Measurements from ENCODE around the gene TMPRSS6. TPM values are rescaled to one million over a fixed set of nuclear protein-coding genes. Genes with fewer than 3 reads are reported as not detected.

Gene TMPRSS6
- polyA plus RNA-seq, 3 donors, result not detected

DNA sequence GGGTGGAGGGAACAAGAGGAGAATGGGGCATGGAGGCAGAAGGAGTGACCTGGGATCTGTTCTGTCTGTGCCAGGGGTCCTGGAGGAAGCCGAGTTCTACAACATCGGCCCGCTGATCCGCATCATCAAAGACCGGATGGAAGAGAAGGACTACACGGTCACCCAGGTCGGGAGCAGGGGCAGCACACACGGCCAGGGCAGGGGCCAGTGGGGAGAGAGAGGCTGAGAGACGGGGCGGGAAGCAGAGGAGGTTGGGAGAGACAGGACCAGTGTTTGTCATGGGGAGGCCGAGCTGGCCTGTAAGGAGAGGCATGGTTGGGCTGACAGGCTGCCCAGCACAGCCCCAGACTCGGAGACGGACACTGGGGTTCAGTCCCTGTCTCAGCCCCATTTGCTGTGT is 53.3 kb downstream of the TMPRSS6 start:
- H3K4me1 ChIP-seq (ENCODE audit: control insufficient read depth in 1 of 2, insufficient read depth in 2 of 2, low read length in 2 of 2), result peaks cover 12 to 26% of the 10 kb centered on the region in 2 donors
- H4K20me1 ChIP-seq (ENCODE audit: insufficient read depth, low read length), result peaks cover 4% of the 10 kb centered on the region
- DNase-seq, result no peak
- Mint-ChIP-seq H3K9me3 (no peaks in the 10 kb centered on the region), H3K27me3 (ENCODE audit: low read depth in 3 of 3) (peaks cover 2 to 13% (median 2%) of the 10 kb centered on the region in 3 donors), H3K27ac (no peak overlapping the region), H3K4me3 (no peak overlapping the region), H3K4me1 (peaks cover 21% of the 10 kb centered on the region), H3K36me3 (peaks cover 47 to 54% of the 10 kb centered on the region in 2 donors)
- TF ChIP-seq CTCF (IDR thresholded peaks at IDR 0.05), result no peak
- no peak overlapping the region for H3K9ac ChIP-seq (ENCODE audit: insufficient read depth, low read length, poor library complexity, severe bottlenecking)
- no peak overlapping the region for H3K27ac ChIP-seq (ENCODE audit: low read depth in 1 of 2, low read length in 2 of 2)
- 99% methylated on average over 11 of the region's 13 CpGs for WGBS (ENCODE audit: insufficient coverage)
- H3K27me3 ChIP-seq (ENCODE audit: control insufficient read depth in 2 of 2, insufficient read depth in 2 of 2, low read length in 2 of 2), result no peaks in the 10 kb centered on the region
- intact Hi-C loops (cut with micrococcal nuclease), result no loop called here
- H3K4me2 ChIP-seq (replicated peaks; ENCODE audit: extremely low read depth, low read length, poor library complexity, severe bottlenecking), result no peak overlapping the region
- no peak overlapping the region for H2AFZ ChIP-seq (ENCODE audit: insufficient read depth, low read depth, low read length, poor library complexity, severe bottlenecking)
- no peak overlapping the region for H3K4me3 ChIP-seq (replicated peaks in 1 of 3; ENCODE audit: low read depth in 2 of 3, low read length in 3 of 3)
- no peaks in the 10 kb centered on the region for H3K9me3 ChIP-seq (replicated peaks in 1 of 2; ENCODE audit: control insufficient read depth in 1 of 2, insufficient read depth in 1 of 2, low read length in 2 of 2)
- peaks cover 24 to 62% of the 10 kb centered on the region in 2 donors for H3K36me3 ChIP-seq (replicated peaks in 1 of 2; ENCODE audit: control insufficient read depth in 1 of 2, insufficient read depth in 2 of 2, low read length in 2 of 2)
- H3K79me2 ChIP-seq (ENCODE audit: insufficient read depth, low read length), result no peaks in the 10 kb centered on the region

GRCh38 chr22:37054600-37055365 is 54.7 kb downstream of the TMPRSS6 start:
- DNase-seq, result no peak
- H3K27me3 Mint-ChIP-seq (ENCODE audit: low read depth in 3 of 3), result peaks cover 1 to 13% (median 2%) of the 10 kb centered on the region in 3 donors
- Histone ChIP-seq H3K4me2 (replicated peaks; ENCODE audit: extremely low read depth, low read length, poor library complexity, severe bottlenecking) (no peak overlapping the region), H3K27ac (ENCODE audit: low read depth in 1 of 2, low read length in 2 of 2) (no peak overlapping the region), H3K79me2 (ENCODE audit: insufficient read depth, low read length) (no peaks in the 10 kb centered on the region), H2AFZ (ENCODE audit: insufficient read depth, low read depth, low read length, poor library complexity, severe bottlenecking) (no peak overlapping the region), H3K36me3 (replicated peaks in 1 of 2; ENCODE audit: control insufficient read depth in 1 of 2, insufficient read depth in 2 of 2, low read length in 2 of 2) (peaks cover 20 to 54% of the 10 kb centered on the region in 2 donors), H3K9ac (ENCODE audit: insufficient read depth, low read length, poor library complexity, severe bottlenecking) (no peak overlapping the region), H4K20me1 (ENCODE audit: insufficient read depth, low read length) (peaks cover 4% of the 10 kb centered on the region), H3K4me3 (replicated peaks in 1 of 3; ENCODE audit: low read depth in 2 of 3, low read length in 3 of 3) (no peak overlapping the region), H3K27me3 (ENCODE audit: control insufficient read depth in 2 of 2, insufficient read depth in 2 of 2, low read length in 2 of 2) (no peaks in the 10 kb centered on the region), H3K4me1 (ENCODE audit: control insufficient read depth in 1 of 2, insufficient read depth in 2 of 2, low read length in 2 of 2) (peaks cover 27 to 41% of the 10 kb centered on the region in 2 donors), H3K9me3 (replicated peaks in 1 of 2; ENCODE audit: control insufficient read depth in 1 of 2, insufficient read depth in 1 of 2, low read length in 2 of 2) (no peaks in the 10 kb centered on the region)
- peaks cover 35% of the 10 kb centered on the region for H3K4me1 Mint-ChIP-seq
- H3K36me3 Mint-ChIP-seq, result peaks cover 43 to 44% of the 10 kb centered on the region in 2 donors
- WGBS (ENCODE audit: insufficient coverage), result 95% methylated on average over 10 of the region's 20 CpGs
- H3K9me3 Mint-ChIP-seq, result no peaks in the 10 kb centered on the region
- intact Hi-C loops (cut with micrococcal nuclease), result no loop called here
- no peak overlapping the region for H3K4me3 Mint-ChIP-seq
- TF ChIP-seq CTCF (IDR thresholded peaks at IDR 0.05), result no peak
- no peak overlapping the region for H3K27ac Mint-ChIP-seq

Measured in CD14-positive monocyte (primary cell).